AG09319 (cell line): ENCODE measurements around the gene SERPINI1.

Source experiments
- DNase-seq: peaks from one replicate; pipeline ENCODE4 v3.0.0-alpha.2; 2010; ENCODE audit warnings: low read depth; ENCODE audit errors: extremely low read depth
- CTCF ChIP-seq: IDR thresholded peaks from 2 replicates; pipeline ENCODE4 v1.5.1; 2011; ENCODE audit warnings: low read depth, mild to moderate bottlenecking, inconsistent platforms, low read length, moderate library complexity

SERPINI1 gene

GRCh38 chr3:167859610-167860009 is 124.1 kb downstream of the SERPINI1 start:
- TF ChIP-seq CTCF, result no peak
- DNase-seq, result no peak

- DNase-seq, result no peak
- TF ChIP-seq CTCF, result no peak
These were observed 126.1 kb downstream of the SERPINI1 start for GRCh38 chr3:167861649-167862048.

GRCh38 chr3:167862104-167862730 is 126.7 kb downstream of the SERPINI1 start:
- no peak for DNase-seq
- no peak for TF ChIP-seq CTCF

- no peak for DNase-seq
- TF ChIP-seq CTCF, result no peak
These were observed 128.5 kb downstream of the SERPINI1 start for GRCh38 chr3:167863811-167864551.

- TF ChIP-seq CTCF, result no peak
- DNase-seq, result no peak
These were observed 129.0 kb downstream of the SERPINI1 start for GRCh38 chr3:167864552-167864874.

GRCh38 chr3:167866331-167866730 is 130.8 kb downstream of the SERPINI1 start:
- TF ChIP-seq CTCF, result no peak

GRCh38 chr3:167867981-167868380 is 132.5 kb downstream of the SERPINI1 start:
- DNase-seq, result no peak
- TF ChIP-seq CTCF, result no peak

More at GRCh38 chr3:167866331-167866730, 130.8 kb downstream of the SERPINI1 start:
- DNase-seq, result no peak
